Fibroblast of skin of right biceps (primary cell): ENCODE measurements around the gene LRP1B.
A peak's percentile ranks its signal among the peaks of the same experiment; 100 is the strongest.
"Not testable (repeated sequence)": the region's sequence is repeated elsewhere in the genome, so short reads cannot be mapped to it uniquely, and the experiment has no call there.

Experiments used
- DNase-seq: peaks from one replicate; pipeline ENCODE4 v3.0.0-alpha.2; 2013

Gene LRP1B

GRCh38 chr2:141242008-141242407, 888.8 kb downstream of the LRP1B start:
- DNase-seq: no peak

GRCh38 chr2:141226560-141226959, 904.3 kb downstream of the LRP1B start:
- no peak for DNase-seq

GRCh38 chr2:141207036-141207385, 923.8 kb downstream of the LRP1B start:
- no peak for DNase-seq

- peak; percentile 4 for DNase-seq
Measured at GRCh38 chr2:141201016-141201565, 929.7 kb downstream of the LRP1B start.

- DNase-seq: peak; percentile 43
Measured at GRCh38 chr2:141200191-141200590, 930.6 kb downstream of the LRP1B start.

- peak; percentile 11 for DNase-seq
Measured at GRCh38 chr2:141199711-141200110, 931.1 kb downstream of the LRP1B start.

GRCh38 chr2:141195087-141195486, 935.7 kb downstream of the LRP1B start:
- no peak for DNase-seq

GRCh38 chr2:141187075-141187439, 943.8 kb downstream of the LRP1B start:
- DNase-seq: no peak

- DNase-seq: no peak
Measured at GRCh38 chr2:141186413-141187074, 944.3 kb downstream of the LRP1B start.

GRCh38 chr2:141182246-141182645, 948.6 kb downstream of the LRP1B start:
- DNase-seq: no peak

- DNase-seq: not testable (repeated sequence)
Measured at GRCh38 chr2:141169117-141169516, 961.7 kb downstream of the LRP1B start.

GRCh38 chr2:141162314-141162713, 968.5 kb downstream of the LRP1B start:
- DNase-seq: no peak

- DNase-seq: no peak
Measured at GRCh38 chr2:141151611-141152286, 979.1 kb downstream of the LRP1B start.

- DNase-seq: no peak
Measured at GRCh38 chr2:141142025-141142424, 988.8 kb downstream of the LRP1B start.

GRCh38 chr2:141137122-141137693, 993.6 kb downstream of the LRP1B start:
- DNase-seq: no peak

- DNase-seq: no peak
Measured at GRCh38 chr2:141133883-141134282, 996.9 kb downstream of the LRP1B start.

GRCh38 chr2:141125432-141125831, 1005.4 kb downstream of the LRP1B start:
- DNase-seq: no peak

- DNase-seq: no peak
Measured at GRCh38 chr2:141118836-141119235, 1012.0 kb downstream of the LRP1B start.

- DNase-seq: no peak
Measured at GRCh38 chr2:141113301-141113700, 1017.5 kb downstream of the LRP1B start.

- no peak for DNase-seq
Measured at GRCh38 chr2:141109633-141110032, 1021.2 kb downstream of the LRP1B start.

- no peak for DNase-seq
Measured at GRCh38 chr2:141105763-141106162, 1025.1 kb downstream of the LRP1B start.

- no peak for DNase-seq
Measured at GRCh38 chr2:141103216-141103615, 1027.6 kb downstream of the LRP1B start.

GRCh38 chr2:141079231-141079630, 1051.6 kb downstream of the LRP1B start:
- no peak for DNase-seq

- no peak for DNase-seq
Measured at GRCh38 chr2:141075753-141076152, 1055.1 kb downstream of the LRP1B start.
